GM12892 (cell line): Measurements from ENCODE around the gene LRTM1.

Experiments
- POLR2A ChIP-seq: IDR thresholded peaks from 2 replicates; pipeline ENCODE4 v1.6.1; 2011; ENCODE audit warnings: low read depth, low read length, control low read depth
- POLR2AphosphoS5 ChIP-seq: IDR thresholded peaks from 2 replicates; pipeline ENCODE4 v1.6.1; 2011; ENCODE audit warnings: low read depth, low read length, control low read depth
- TAF1 ChIP-seq: IDR thresholded peaks from 2 replicates; pipeline ENCODE4 v1.6.1; 2011; ENCODE audit warnings: low read depth, mild to moderate bottlenecking, control low read depth, low read length, borderline replicate concordance

GRCh38 chr3:54939557-54940300 lies 11.9 kb upstream of the LRTM1 start:
- TF ChIP-seq POLR2A (no peak), TAF1 (no peak), POLR2AphosphoS5 (no peak)
